Natural killer cell treated with Interleukin-12 subunit alpha and Interleukin-12 subunit beta and Interleukin-15 and Interleukin-18, amount 100 ng/mL, for 72 hours (primary cell): ENCODE results near the gene ERFE. TPM values are rescaled to one million over a fixed set of nuclear protein-coding genes. Genes with fewer than 3 reads are reported as not detected.
"Not testable (repeated sequence)": the region's sequence is repeated elsewhere in the genome, so short reads cannot be mapped to it uniquely, and the experiment has no call there.

Experiments used
- ATAC-seq, 2 donors: fragments of 150-1000 bp; cut with Tn5 transposase in 1 of 2; sonication (Bioruptor Pico), chemical (Tn5 transposase) in 1 of 2; 2 replicates each; pipeline ENCODE4 v1.10.0; 2021
- DNase-seq: peaks from one replicate; pipeline ENCODE4 v3.0.0; 2022; ENCODE audit warnings: low spot score
- H3K27ac Mint-ChIP-seq, 2 donors: 1 replicate in 1 of 2; 2 replicates in 1 of 2; pipeline ENCODE4 v1.8.0; 2022; ENCODE audit warnings: mixed read lengths in 2 of 2, mild to moderate bottlenecking in 1 of 2, moderate library complexity in 1 of 2
- H3K27me3 Mint-ChIP-seq, 2 donors: 1 replicate in 1 of 2; 2 replicates in 1 of 2; pipeline ENCODE4 v1.8.0; 2022; ENCODE audit warnings: mixed read lengths in 2 of 2
- H3K36me3 Mint-ChIP-seq: one replicate; pipeline ENCODE4 v1.8.0; 2022; ENCODE audit warnings: mixed read lengths
- H3K4me1 Mint-ChIP-seq, 2 donors: 1 replicate in 1 of 2; 2 replicates in 1 of 2; pipeline ENCODE4 v1.8.0; 2022; ENCODE audit warnings: low read depth in 2 of 2, mixed read lengths in 2 of 2, mild to moderate bottlenecking in 1 of 2
- H3K4me3 Mint-ChIP-seq: one replicate; pipeline ENCODE4 v1.8.0; 2022; ENCODE audit warnings: mixed read lengths
- H3K9me3 Mint-ChIP-seq: 2 replicates; pipeline ENCODE4 v1.8.0; 2022; ENCODE audit warnings: mixed read lengths
- total RNA-seq, 2 donors: library from RNA; stranded (reverse); gene quantifications; one replicate each; pipeline ENCODE4 v1.2.3, GENCODE V29; 2022

The ERFE gene, protein sequence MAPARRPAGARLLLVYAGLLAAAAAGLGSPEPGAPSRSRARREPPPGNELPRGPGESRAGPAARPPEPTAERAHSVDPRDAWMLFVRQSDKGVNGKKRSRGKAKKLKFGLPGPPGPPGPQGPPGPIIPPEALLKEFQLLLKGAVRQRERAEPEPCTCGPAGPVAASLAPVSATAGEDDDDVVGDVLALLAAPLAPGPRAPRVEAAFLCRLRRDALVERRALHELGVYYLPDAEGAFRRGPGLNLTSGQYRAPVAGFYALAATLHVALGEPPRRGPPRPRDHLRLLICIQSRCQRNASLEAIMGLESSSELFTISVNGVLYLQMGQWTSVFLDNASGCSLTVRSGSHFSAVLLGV
- total RNA-seq: 1 to 10 TPM in 1 of 2 donors, under 1 TPM in 1; 0.20 to 3.8 TPM

DNA sequence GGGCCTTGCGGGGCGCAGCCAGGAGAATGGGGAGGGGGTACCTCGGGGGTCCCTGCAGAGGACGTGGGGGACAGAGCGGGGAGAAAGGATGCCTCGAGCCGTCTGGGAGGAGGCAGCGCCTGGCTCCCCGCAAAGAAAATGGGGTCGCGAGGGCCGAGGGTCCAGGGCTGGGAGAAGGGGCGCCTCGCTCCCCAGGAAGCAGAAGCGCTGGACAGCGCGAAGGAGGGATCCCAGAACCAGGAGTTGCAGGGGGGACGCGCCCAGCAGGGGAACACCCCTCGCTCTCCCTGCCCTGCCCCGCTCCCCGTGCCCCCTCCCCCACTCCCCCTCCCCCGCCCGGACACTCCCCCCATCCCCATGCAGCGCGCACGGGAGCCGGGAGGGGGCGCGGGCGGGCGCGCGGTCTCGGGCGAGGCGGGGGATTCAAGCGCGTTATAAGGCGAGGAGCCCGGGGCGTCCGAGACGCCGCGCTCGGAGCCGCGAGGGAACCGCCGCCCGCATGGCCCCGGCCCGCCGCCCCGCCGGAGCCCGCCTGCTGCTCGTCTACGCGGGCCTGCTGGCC, at the start of gene ERFE:
Gene ERFE (plus strand): TSS at position 462 of the 562 bp plus-strand sequence. CDS start 38 bp downstream, at position 500.
- Mint-ChIP-seq H3K36me3 (no peaks in the 10 kb centered on the region), H3K4me3 (peak within 1 kb of the TSS; percentile 73), H3K4me1 (peaks cover 4 to 12% of the 10 kb centered on the region in 2 donors), H3K27ac (no peak within 1 kb of the TSS), H3K27me3 (no peaks in the 10 kb centered on the region), H3K9me3 (no peaks in the 10 kb centered on the region)
- DNase-seq (no peak), ATAC-seq (peak; percentile 72 to 77)

DNA sequence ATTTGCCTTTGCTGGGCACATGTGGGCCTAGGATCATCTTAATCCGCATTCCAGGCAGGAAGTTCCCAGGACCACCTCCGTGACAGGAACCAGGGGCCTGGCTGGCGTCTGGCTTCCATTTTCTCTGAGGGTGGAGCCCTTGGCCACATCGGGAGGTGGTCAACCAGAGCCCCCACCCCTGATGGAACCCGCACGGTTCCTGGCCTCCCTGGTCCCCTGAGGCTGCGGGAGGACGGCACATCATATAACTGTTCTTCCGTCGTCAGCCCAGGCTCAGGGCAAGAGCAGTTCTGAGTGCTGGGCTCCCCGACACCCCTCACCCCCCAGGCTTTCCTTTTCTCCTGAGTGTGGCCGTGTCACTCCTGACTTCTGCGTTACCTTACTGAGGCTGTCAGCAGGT, 45.2 kb upstream of the ERFE start:
- Mint-ChIP-seq H3K4me3 (no peak overlapping the region), H3K4me1 (peaks cover 0 to 2% of the 10 kb centered on the region in 2 donors), H3K9me3 (no peaks in the 10 kb centered on the region), H3K36me3 (peaks cover 12% of the 10 kb centered on the region), H3K27me3 (peaks cover 0 to 8% of the 10 kb centered on the region in 2 donors), H3K27ac (no peak overlapping the region)
- DNase-seq (peak; percentile 51), ATAC-seq (no peak)

DNA sequence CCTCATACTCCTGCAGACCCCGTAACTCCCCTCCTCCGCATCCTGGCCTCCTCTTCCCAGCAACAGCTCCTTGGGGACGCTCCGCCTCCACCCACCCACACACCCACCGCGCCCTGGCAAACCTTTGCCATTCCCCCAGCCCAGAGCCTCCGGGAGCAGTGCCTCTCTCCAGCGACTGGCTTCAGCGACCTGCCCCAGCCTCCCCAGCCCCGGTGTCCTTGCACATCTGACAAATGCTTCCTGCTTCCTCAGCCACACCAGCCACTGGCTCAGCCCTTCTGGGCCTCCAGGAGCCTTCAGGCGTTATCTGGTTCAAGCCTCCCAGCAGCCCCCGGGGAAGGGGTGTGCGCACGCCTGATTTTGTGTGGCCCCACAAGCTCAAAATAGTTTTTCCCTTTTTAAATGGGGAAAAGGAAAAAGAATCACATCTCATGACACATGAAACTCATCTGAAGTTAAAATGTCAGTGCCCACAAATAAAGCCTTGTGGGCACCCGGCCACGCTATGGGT, 44.4 kb upstream of the ERFE start:
- no peak overlapping the region for H3K4me3 Mint-ChIP-seq

DNA sequence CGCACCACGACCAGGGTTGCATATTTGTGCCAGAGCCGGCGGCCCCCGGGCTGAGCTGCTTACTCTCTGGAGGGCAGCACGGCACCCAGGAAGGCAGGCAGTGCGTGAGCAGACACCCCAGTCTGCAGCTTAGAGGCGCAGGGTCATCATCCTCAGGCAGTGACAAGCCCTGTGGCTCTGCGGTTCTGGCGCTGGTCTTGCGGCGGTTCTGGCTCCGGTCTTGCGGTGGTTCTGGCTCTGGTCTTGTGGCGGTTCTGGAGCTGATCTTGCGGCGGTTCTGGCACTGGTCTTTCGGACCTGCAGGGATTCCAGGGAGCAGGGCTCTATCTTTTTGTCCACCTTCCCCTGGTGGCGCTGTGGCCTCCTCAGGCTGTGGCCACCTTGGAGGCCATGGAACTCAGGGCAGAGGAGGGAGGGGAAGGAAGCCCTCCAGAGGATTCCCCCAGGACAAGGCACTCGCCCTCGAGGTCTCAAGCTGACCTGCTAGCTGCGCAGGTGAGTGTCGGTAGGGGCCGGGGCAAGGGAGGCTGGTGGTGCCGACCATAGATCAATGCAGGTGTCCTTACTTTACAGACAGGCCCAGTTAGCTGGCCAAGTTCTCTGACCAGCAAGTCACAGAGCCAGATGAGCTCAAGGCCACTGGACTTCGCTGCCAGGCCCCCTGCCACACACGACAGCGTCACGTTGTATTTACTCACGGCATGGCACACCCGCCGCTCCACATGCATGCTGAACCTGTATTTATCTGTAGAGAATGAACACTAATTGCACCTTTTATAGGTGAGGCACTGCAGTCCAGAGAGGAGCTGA, 43.7 kb upstream of the ERFE start:
- Mint-ChIP-seq H3K4me3 (no peak overlapping the region), H3K4me1 (no peaks in the 10 kb centered on the region), H3K36me3 (peaks cover 12% of the 10 kb centered on the region), H3K9me3 (no peaks in the 10 kb centered on the region), H3K27me3 (peaks cover 0 to 14% of the 10 kb centered on the region in 2 donors), H3K27ac (no peak overlapping the region)
- no peak for ATAC-seq
- peak; percentile 38 for DNase-seq

More for the DNA sequence above, 44.4 kb upstream of the ERFE start:
- no peaks in the 10 kb centered on the region for H3K9me3 Mint-ChIP-seq
- ATAC-seq: no peak
- peaks cover 0 to 2% of the 10 kb centered on the region in 2 donors for H3K4me1 Mint-ChIP-seq
- H3K27me3 Mint-ChIP-seq: peaks cover 0 to 14% of the 10 kb centered on the region in 2 donors
- DNase-seq: peak; percentile 45
- no peak overlapping the region for H3K27ac Mint-ChIP-seq
- H3K36me3 Mint-ChIP-seq: peaks cover 12% of the 10 kb centered on the region

DNA sequence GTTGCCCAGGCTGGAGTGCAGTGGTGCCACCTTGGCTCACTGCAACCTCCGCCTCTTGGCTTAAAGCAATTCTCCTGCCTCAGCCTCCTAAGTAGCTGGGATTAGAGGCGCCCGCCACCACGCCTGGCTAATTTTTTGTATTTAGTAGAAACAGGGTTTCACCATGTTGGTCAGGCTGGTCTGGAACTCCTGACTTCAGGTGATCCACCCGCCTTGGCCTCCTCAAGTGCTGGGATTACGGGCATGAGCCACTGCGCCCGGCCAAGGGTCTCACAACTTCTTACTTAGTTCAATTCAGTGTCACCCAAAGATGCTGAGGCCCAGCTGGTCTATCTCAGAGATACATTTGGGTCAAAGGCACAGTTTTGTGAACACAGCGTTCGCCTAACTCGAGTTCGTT, 43.1 kb upstream of the ERFE start:
- not testable (repeated sequence) for H3K4me1 Mint-ChIP-seq, H3K27ac Mint-ChIP-seq, ATAC-seq, H3K4me3 Mint-ChIP-seq, H3K9me3 Mint-ChIP-seq
- peaks cover 0 to 14% of the 10 kb centered on the region in 2 donors for H3K27me3 Mint-ChIP-seq
- DNase-seq: peak; percentile 28
- peaks cover 12% of the 10 kb centered on the region for H3K36me3 Mint-ChIP-seq

DNA sequence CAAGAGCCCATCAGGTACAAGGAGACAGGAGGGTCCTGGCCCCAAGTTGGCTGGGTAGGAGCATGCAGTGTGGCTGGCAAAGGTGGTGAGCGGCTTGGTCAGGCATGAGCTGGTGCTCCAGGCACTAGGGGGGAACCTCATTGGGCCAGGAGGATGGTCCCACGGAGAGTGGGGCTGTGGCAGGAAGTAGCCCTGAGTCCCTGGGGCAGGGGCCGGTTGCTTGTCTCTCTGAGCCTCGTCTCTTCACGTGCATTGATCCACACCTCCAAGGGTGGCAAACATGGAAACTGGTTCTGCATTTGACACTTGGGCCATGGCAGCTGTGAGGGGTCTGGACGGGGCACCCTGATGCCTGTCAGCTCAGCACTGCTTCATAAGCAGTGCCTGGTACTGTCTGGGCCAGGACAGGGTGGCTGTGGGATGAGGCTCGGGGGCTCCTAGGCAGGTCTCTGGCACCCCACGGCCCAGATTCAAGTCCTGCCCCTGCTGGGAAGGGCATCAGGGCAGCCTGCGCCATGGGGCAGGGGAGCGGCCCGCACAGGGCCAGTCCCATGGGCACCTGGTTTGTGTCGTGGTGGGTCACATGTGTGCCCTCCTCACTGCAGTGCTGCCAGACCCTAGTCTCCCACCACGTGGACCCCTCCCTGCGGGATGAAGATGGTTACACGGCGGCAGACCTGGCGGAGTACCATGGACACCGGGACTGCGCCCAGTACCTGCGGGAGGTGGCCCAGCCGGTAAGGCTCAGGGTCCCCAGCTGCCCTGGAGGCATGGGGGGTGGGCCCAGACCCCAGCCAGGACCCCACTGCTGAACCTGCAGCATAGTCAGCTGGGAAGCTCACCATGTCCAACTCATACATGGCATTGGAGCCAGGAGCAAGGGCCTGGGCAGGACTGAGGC, 42.2 kb upstream of the ERFE start:
- ATAC-seq (no peak), DNase-seq (peak; percentile 56)
- H3K4me3 Mint-ChIP-seq: no peak overlapping the region
- peaks cover 12% of the 10 kb centered on the region for H3K36me3 Mint-ChIP-seq
- no peaks in the 10 kb centered on the region for H3K9me3 Mint-ChIP-seq
- no peak overlapping the region for H3K27ac Mint-ChIP-seq
- H3K4me1 Mint-ChIP-seq: no peaks in the 10 kb centered on the region
- H3K27me3 Mint-ChIP-seq: peaks cover 0 to 14% of the 10 kb centered on the region in 2 donors

DNA sequence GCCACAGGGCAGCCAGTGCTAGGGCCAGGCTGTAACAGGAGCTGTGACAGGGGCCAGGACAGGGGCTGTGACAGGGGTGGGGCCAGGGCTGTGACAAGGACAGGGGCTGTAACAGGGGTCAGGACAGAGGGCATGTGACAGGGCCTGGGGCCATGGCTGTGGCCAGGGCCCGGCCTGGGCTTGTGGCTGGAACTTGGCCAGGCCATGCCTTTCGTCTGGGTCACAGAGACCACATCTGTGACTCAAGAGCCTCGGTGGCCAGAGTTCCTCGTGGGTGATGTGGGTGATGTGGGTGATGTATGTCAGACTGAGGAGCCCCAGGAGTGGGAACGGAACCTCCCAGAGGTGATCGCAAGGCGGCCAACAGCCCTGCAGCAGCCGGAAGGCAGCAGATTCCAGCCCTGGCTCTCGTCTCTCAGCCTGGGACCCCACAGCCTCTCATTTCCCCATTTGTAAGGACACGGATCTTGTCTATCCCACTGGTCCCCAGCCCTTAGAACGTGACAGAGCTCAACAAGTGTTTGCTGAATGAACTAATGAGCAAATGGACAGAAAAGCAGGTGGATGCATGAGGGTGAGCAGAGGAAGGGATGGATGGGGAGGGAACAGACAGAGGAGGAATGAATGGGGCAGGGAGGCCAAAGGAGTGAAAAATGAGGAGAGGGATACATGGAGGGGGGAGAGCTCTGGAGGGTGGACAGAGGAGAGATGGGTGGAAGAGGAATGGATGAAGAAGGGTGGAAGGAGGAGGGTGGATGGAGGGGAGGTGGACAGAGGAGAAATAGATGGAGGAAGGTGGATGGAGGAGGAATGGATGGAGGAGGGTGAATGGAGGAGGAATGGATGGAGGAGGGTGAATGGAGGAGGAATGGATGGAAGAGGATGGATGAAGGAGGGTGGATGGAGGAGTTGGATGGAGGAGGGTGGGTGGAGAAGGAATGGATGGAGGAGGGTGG, 41.3 kb upstream of the ERFE start:
- Mint-ChIP-seq H3K4me3 (no peak overlapping the region), H3K27me3 (peaks cover 0 to 14% of the 10 kb centered on the region in 2 donors), H3K9me3 (no peaks in the 10 kb centered on the region), H3K4me1 (no peaks in the 10 kb centered on the region), H3K36me3 (peaks cover 11% of the 10 kb centered on the region), H3K27ac (no peak overlapping the region)
- ATAC-seq: no peak
- DNase-seq: peak; percentile 38

DNA sequence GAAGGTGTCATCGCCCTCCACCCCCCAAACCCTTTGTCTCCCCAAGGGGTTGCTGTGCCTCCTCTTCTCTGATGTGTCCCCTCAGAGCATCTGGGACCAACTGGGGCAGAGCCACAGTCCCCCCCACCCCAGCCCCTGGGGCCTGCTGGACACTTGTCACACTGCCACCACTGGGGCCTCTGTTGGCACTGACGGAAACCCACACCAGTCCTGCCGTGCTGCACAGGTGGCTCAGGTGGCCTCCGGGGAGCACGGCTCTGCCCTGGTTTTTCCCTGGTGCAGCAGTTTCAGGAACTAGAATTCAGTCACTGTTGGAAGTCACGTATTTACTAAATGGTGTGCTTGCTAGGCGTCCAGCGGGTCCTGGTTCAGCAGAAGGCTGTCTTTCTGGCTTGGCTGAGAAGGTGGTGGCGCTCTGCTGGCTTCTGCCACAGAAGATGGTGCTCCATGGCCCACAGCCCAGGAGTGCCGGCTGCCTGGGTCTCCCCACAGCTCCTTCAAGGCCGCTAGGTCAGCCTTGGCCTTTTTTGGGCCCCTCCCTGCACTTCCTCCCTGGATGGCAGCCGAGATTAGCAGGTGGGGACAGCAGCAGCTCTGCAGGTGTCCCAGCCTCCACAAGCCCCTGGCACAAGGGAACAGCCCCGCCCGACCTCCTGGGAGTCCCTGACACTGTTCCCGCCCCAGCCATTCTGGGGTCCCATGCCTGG, 38.9 kb upstream of the ERFE start:
- peaks cover 0 to 14% of the 10 kb centered on the region in 2 donors for H3K27me3 Mint-ChIP-seq
- H3K4me1 Mint-ChIP-seq: no peaks in the 10 kb centered on the region
- H3K4me3 Mint-ChIP-seq: no peak overlapping the region
- no peaks in the 10 kb centered on the region for H3K36me3 Mint-ChIP-seq
- no peak overlapping the region for H3K27ac Mint-ChIP-seq
- ATAC-seq: no peak
- peak; percentile 53 for DNase-seq
- no peaks in the 10 kb centered on the region for H3K9me3 Mint-ChIP-seq

DNA sequence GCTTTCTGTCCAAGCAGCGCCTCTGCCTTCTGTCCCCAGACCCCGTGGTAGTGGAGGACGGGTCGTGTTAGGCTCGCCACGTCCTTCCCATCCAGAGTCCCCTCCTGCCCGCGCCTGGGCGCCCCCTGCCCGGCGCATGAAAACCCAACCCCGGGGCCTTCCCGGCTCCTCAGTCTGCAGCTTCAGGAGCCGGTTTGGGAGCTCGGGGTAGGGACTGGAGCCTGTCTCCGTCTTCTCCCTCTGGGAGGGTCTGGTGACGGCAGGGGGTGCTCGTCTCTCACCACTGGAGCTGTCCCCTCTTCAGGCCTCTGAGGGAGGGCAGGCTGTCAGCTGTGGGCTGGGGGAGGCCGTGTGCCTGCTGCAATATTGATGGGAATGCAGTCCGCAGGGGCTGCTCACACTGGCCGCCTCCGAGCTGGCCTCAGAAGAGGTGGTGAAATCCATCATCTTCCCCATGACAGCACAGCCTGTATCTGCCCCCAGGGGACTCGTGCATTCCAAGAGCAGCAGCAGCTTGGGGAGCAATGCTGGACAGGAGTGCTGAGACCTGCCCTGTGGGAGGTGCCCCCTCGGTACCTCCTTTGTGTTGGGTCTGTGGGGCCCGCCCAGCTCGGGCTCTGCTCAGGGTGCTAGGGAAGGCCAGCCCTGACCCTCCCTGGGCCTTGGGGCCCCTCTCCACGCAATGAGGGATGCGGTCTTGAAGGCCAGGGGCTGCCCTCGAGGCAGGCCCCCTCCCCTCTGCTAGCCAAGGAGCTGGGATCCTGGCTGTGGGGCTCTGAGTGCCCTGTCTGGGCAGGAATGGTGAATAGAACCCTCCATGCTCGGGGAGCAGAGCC, 38.1 kb upstream of the ERFE start:
- Mint-ChIP-seq H3K9me3 (no peaks in the 10 kb centered on the region), H3K4me1 (no peaks in the 10 kb centered on the region), H3K27me3 (peaks cover 0 to 14% of the 10 kb centered on the region in 2 donors), H3K27ac (no peak overlapping the region), H3K36me3 (no peaks in the 10 kb centered on the region), H3K4me3 (no peak overlapping the region)
- DNase-seq: peak; percentile 42
- ATAC-seq: no peak

DNA sequence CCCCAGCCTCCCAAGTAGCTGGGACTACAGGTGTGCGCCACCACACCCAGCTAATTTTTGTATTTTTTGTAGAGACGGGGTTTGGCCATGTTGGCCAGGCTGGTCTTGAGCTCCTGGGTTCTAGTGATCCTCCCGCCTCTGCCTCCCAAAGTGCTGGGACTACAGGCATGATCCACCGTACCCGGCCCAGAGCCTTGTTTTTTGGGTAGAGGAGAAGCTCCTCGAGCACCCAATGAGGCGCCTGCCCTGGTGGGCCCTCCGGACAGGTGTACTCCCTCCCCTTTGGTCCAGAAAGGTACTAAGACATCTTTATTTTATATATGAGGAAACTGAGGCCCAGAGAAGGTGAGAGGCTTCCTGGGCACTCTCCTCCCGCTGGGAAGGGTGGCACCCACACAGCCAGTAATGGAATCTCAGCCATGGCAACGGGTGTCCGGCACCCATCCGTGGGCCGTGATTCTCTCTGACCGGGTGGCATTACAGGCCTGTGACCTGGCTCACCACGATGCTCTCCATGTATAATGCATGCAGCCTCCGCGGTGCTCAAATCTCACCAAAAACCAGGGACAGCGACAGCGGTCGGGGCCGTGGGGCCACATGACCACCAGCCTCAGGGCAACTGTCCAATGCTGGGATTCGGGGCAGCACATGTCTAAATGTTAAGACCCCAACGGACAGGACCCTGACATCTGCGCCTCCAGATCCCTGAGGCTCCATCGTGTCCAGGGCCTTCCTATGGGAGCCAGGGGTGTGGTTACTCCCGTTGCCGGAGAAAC, 37.1 kb upstream of the ERFE start:
- ATAC-seq (no peak), DNase-seq (peak; percentile 49)
- H3K27ac Mint-ChIP-seq: no peak overlapping the region
- H3K36me3 Mint-ChIP-seq: no peaks in the 10 kb centered on the region
- H3K4me1 Mint-ChIP-seq: no peaks in the 10 kb centered on the region
- no peak overlapping the region for H3K4me3 Mint-ChIP-seq
- no peaks in the 10 kb centered on the region for H3K9me3 Mint-ChIP-seq
- peaks cover 0 to 14% of the 10 kb centered on the region in 2 donors for H3K27me3 Mint-ChIP-seq
